Subcutaneous adipose tissue (tissue), 4 donors: ENCODE measurements around the gene ASCC2. TPM values are rescaled to one million over a fixed set of nuclear protein-coding genes. Genes with fewer than 3 reads are reported as not detected.

ENCODE experiments used
- CTCF ChIP-seq: fragments of 450-650 bp; IDR thresholded peaks from one replicate; pipeline ENCODE4 v1.5.1; 2016; ENCODE audit warnings: low read depth, mild to moderate bottlenecking, control low read depth, antibody characterized with exemption, moderate library complexity
- total RNA-seq, 4 donors: library from RNA; depleted of rRNA; stranded (reverse); fragments of >200 nt; gene quantifications; one replicate each; pipeline ENCODE4 v1.1.0, GENCODE V29; 2016

Gene ASCC2
- total RNA-seq, 4 donors from 2014 or later = 37.7 to 113 (median 64.8) TPM

GRCh38 chr22:29879753-29880152 is 41.7 kb upstream of the ASCC2 start:
- TF ChIP-seq CTCF = no peak

- TF ChIP-seq CTCF = no peak
These were observed 39.5 kb upstream of the ASCC2 start for GRCh38 chr22:29877620-29878019.

GRCh38 chr22:29873943-29874342 is 35.9 kb upstream of the ASCC2 start:
- TF ChIP-seq CTCF = no peak

- TF ChIP-seq CTCF = no peak
These were observed 34.9 kb upstream of the ASCC2 start for GRCh38 chr22:29872989-29873388.

GRCh38 chr22:29872144-29872893 is 34.2 kb upstream of the ASCC2 start:
- no peak for TF ChIP-seq CTCF

GRCh38 chr22:29871684-29872083 is 33.6 kb upstream of the ASCC2 start:
- TF ChIP-seq CTCF = no peak

- TF ChIP-seq CTCF = no peak
These were observed 32.5 kb upstream of the ASCC2 start for GRCh38 chr22:29870574-29870973.
